Karpas-422 (cell line): ENCODE data around the gene NDUFS8. TPM values are rescaled to one million over a fixed set of nuclear protein-coding genes. Genes with fewer than 3 reads are reported as not detected.

Source experiments
- DNase-seq: peaks from one replicate; pipeline ENCODE4 v3.0.0-alpha.2; 2015
- H2AFZ ChIP-seq: fragments of 200-600 bp; sonication (generic); 2 replicates; pipeline ENCODE4 v1.6.1; 2014; ENCODE audit warnings: antibody characterized with exemption, low read length, mixed read lengths
- H3K27ac ChIP-seq: fragments of 200-600 bp; sonication (generic); 2 replicates; pipeline ENCODE4 v1.5.1; 2014; ENCODE audit warnings: mild to moderate bottlenecking, low read length, moderate library complexity
- H3K27me3 ChIP-seq: fragments of 200-600 bp; sonication (generic); 2 replicates; pipeline ENCODE4 v1.6.1; 2014; ENCODE audit warnings: low read length, mixed read lengths
- H3K36me3 ChIP-seq: fragments of 200-600 bp; sonication (generic); 2 replicates; pipeline ENCODE4 v1.6.1; 2014; ENCODE audit warnings: low read length, mixed read lengths; ENCODE audit not compliant: insufficient read depth
- H3K4me1 ChIP-seq: fragments of 200-600 bp; sonication (generic); 2 replicates; pipeline ENCODE4 v1.6.1; 2014; ENCODE audit warnings: mild to moderate bottlenecking, low read length, mixed read lengths
- H3K4me2 ChIP-seq: fragments of 200-600 bp; sonication (generic); 2 replicates; pipeline ENCODE4 v1.6.1; 2014; ENCODE audit warnings: low read length, low read depth, mild to moderate bottlenecking; ENCODE audit not compliant: poor library complexity, severe bottlenecking
- H3K4me3 ChIP-seq: fragments of 200-600 bp; sonication (generic); 2 replicates; pipeline ENCODE4 v1.5.1; 2014; ENCODE audit warnings: mild to moderate bottlenecking, antibody characterized with exemption, low read length, mixed read lengths
- H3K79me2 ChIP-seq: fragments of 200-600 bp; sonication (generic); 2 replicates; pipeline ENCODE4 v1.6.1; 2014; ENCODE audit warnings: mild to moderate bottlenecking, low read length, mixed read lengths
- H3K9ac ChIP-seq: fragments of 200-600 bp; sonication (generic); 2 replicates; pipeline ENCODE4 v1.6.0; 2014; ENCODE audit warnings: low read length
- H3K9me2 ChIP-seq: fragments of 200-600 bp; sonication (generic), shearing (Covaris generic); replicated peaks from 2 replicates; pipeline ENCODE4 v1.6.0; 2014; ENCODE audit warnings: mild to moderate bottlenecking, low read length, moderate library complexity; ENCODE audit not compliant: insufficient read depth
- H3K9me3 ChIP-seq: fragments of 300-700, 200-600 bp; sonication (generic); 2 replicates; pipeline ENCODE4 v1.6.1; 2014; ENCODE audit warnings: low read length, mixed read lengths
- H4K20me1 ChIP-seq: fragments of 200-600 bp; sonication (generic); 2 replicates; pipeline ENCODE4 v1.6.1; 2014; ENCODE audit warnings: mild to moderate bottlenecking, antibody characterized with exemption, low read length, low read depth; ENCODE audit not compliant: insufficient read depth
- total RNA-seq: library from RNA; depleted of rRNA; stranded (reverse); fragments of >200 nt; shearing (Covaris generic); gene quantifications from 2 replicates; pipeline ENCODE4 v1.2.3, GENCODE V29; 2014; ENCODE audit warnings: low replicate concordance

NDUFS8 gene
- total RNA-seq, 1 experiment from 2014 or later = 159 TPM

GRCh38 chr11:68036141-68036716 is 5.7 kb downstream of the NDUFS8 start:
- H4K20me1 ChIP-seq = no peaks in the 10 kb centered on the region

GRCh38 chr11:68036717-68037239 is 6.3 kb downstream of the NDUFS8 start:
- no peaks in the 10 kb centered on the region for H3K27me3 ChIP-seq
- no peak overlapping the region for H3K27ac ChIP-seq
- H3K4me2 ChIP-seq = no peak overlapping the region
- H4K20me1 ChIP-seq = no peaks in the 10 kb centered on the region
- no peak overlapping the region for H3K4me3 ChIP-seq
- H2AFZ ChIP-seq = no peak overlapping the region
- no peak for DNase-seq
- H3K9ac ChIP-seq = no peak overlapping the region
- H3K9me2 ChIP-seq = no peaks in the 10 kb centered on the region
- peaks cover 20% of the 10 kb centered on the region for H3K79me2 ChIP-seq
- no peaks in the 10 kb centered on the region for H3K9me3 ChIP-seq
- peaks cover 44% of the 10 kb centered on the region for H3K4me1 ChIP-seq
- H3K36me3 ChIP-seq = peaks cover 9% of the 10 kb centered on the region

More at GRCh38 chr11:68036141-68036716, 5.7 kb downstream of the NDUFS8 start:
- H3K9me3 ChIP-seq = no peaks in the 10 kb centered on the region
- H3K27ac ChIP-seq = no peak overlapping the region
- H3K4me3 ChIP-seq = no peak overlapping the region
- no peak overlapping the region for H3K9ac ChIP-seq
- no peak for DNase-seq
- H3K36me3 ChIP-seq = peaks cover 9% of the 10 kb centered on the region
- H2AFZ ChIP-seq = no peak overlapping the region
- no peaks in the 10 kb centered on the region for H3K27me3 ChIP-seq
- peaks cover 26% of the 10 kb centered on the region for H3K79me2 ChIP-seq
- H3K4me1 ChIP-seq = peaks cover 43% of the 10 kb centered on the region
- no peaks in the 10 kb centered on the region for H3K9me2 ChIP-seq
- H3K4me2 ChIP-seq = no peak overlapping the region

- Histone ChIP-seq H3K9ac (peak overlapping the region; percentile 72; the same call in 1 of the 2 replicates), H3K27ac (peak overlapping the region; percentile 81; the same call in 1 of the 2 replicates), H3K4me1 (peaks cover 40% of the 10 kb centered on the region)
Observed at GRCh38 chr11:68037411-68038225, 7.1 kb downstream of the NDUFS8 start.

GRCh38 chr11:68038226-68038717 is 7.8 kb downstream of the NDUFS8 start:
- DNase-seq = no peak
- no peaks in the 10 kb centered on the region for H4K20me1 ChIP-seq
- H3K9ac ChIP-seq = peak overlapping the region; percentile 72
- peaks cover 9% of the 10 kb centered on the region; the same call in 1 of the 2 replicates for H3K79me2 ChIP-seq
- peak overlapping the region; percentile 72 for H3K4me2 ChIP-seq
- H2AFZ ChIP-seq = peak overlapping the region; percentile 37; the same call in 1 of the 2 replicates
- no peaks in the 10 kb centered on the region for H3K27me3 ChIP-seq
- H3K27ac ChIP-seq = peak overlapping the region; percentile 81
- no peaks in the 10 kb centered on the region for H3K9me3 ChIP-seq
- peak overlapping the region; percentile 71 for H3K4me3 ChIP-seq
- no peaks in the 10 kb centered on the region for H3K9me2 ChIP-seq
- peaks cover 9% of the 10 kb centered on the region for H3K36me3 ChIP-seq
- peaks cover 40% of the 10 kb centered on the region for H3K4me1 ChIP-seq

More at GRCh38 chr11:68037411-68038225, 7.1 kb downstream of the NDUFS8 start:
- no peak for DNase-seq
- Histone ChIP-seq H3K9me3 (no peaks in the 10 kb centered on the region), H3K4me3 (no peak overlapping the region), H3K79me2 (peaks cover 12% of the 10 kb centered on the region), H3K9me2 (no peaks in the 10 kb centered on the region), H4K20me1 (no peaks in the 10 kb centered on the region), H2AFZ (no peak overlapping the region), H3K27me3 (no peaks in the 10 kb centered on the region), H3K4me2 (no peak overlapping the region), H3K36me3 (peaks cover 9% of the 10 kb centered on the region)

GRCh38 chr11:68038718-68039525 is 8.4 kb downstream of the NDUFS8 start, which contains the start of gene TCIRG1:
TCIRG1 (plus strand) TSS chr11:68039025; CDS start chr11:68041272, 2,247 bp downstream.
- Histone ChIP-seq H3K9ac (peak within 1 kb of the TSS; percentile 72), H3K9me3 (no peaks in the 10 kb centered on the region), H2AFZ (peak within 1 kb of the TSS; percentile 37; the same call in 1 of the 2 replicates), H3K36me3 (peaks cover 3% of the 10 kb centered on the region; the same call in 1 of the 2 replicates), H3K27me3 (no peaks in the 10 kb centered on the region), H3K79me2 (peaks cover 9% of the 10 kb centered on the region; the same call in 1 of the 2 replicates), H3K27ac (peak within 1 kb of the TSS; percentile 81), H3K9me2 (no peaks in the 10 kb centered on the region), H3K4me1 (peaks cover 40% of the 10 kb centered on the region), H4K20me1 (no peaks in the 10 kb centered on the region), H3K4me2 (peak within 1 kb of the TSS; percentile 72), H3K4me3 (peak within 1 kb of the TSS; percentile 71)
- DNase-seq = peak; percentile 82

- Histone ChIP-seq H2AFZ (no peak overlapping the region; the same call in 1 of the 2 replicates), H3K9me3 (no peaks in the 10 kb centered on the region), H3K79me2 (peaks cover 9% of the 10 kb centered on the region; the same call in 1 of the 2 replicates), H3K4me1 (peaks cover 40% of the 10 kb centered on the region), H3K27me3 (no peaks in the 10 kb centered on the region), H3K9ac (peak overlapping the region; percentile 72), H3K36me3 (no peaks in the 10 kb centered on the region), H3K9me2 (no peaks in the 10 kb centered on the region), H3K4me2 (peak overlapping the region; percentile 72), H3K4me3 (peak overlapping the region; percentile 71), H3K27ac (peak overlapping the region; percentile 81), H4K20me1 (no peaks in the 10 kb centered on the region)
- DNase-seq = no peak
Observed at GRCh38 chr11:68039526-68040086, 9.1 kb downstream of the NDUFS8 start.

GRCh38 chr11:68040101-68040956 is 9.8 kb downstream of the NDUFS8 start:
- H3K36me3 ChIP-seq = no peaks in the 10 kb centered on the region
- H3K9me3 ChIP-seq = no peaks in the 10 kb centered on the region
- no peaks in the 10 kb centered on the region for H3K27me3 ChIP-seq
- H3K27ac ChIP-seq = peak overlapping the region; percentile 81
- H3K9me2 ChIP-seq = no peaks in the 10 kb centered on the region
- peak overlapping the region; percentile 71 for H3K4me3 ChIP-seq
- peak overlapping the region; percentile 72 for H3K4me2 ChIP-seq
- H2AFZ ChIP-seq = peak overlapping the region; percentile 48; the same call in 1 of the 2 replicates
- H4K20me1 ChIP-seq = no peaks in the 10 kb centered on the region
- peak; percentile 80 for DNase-seq
- peaks cover 9% of the 10 kb centered on the region; the same call in 1 of the 2 replicates for H3K79me2 ChIP-seq
- H3K4me1 ChIP-seq = peaks cover 40% of the 10 kb centered on the region
- H3K9ac ChIP-seq = peak overlapping the region; percentile 72
